Stimulated activated CD8-positive, alpha-beta memory T cell treated with anti-CD3 and anti-CD28 coated beads, Interleukin-2, amount 100 ng/mL, for 1 hour (primary cell): ENCODE results near the gene TIMP2.
"Not testable (repeated sequence)": the region's sequence is repeated elsewhere in the genome, so short reads cannot be mapped to it uniquely, and the experiment has no call there.

Experiments used
- DNase-seq, 2 donors: peaks; one replicate each; pipeline ENCODE4 v3.0.0-alpha.2; 2020; ENCODE audit warnings: low read depth in 2 of 2

The TIMP2 gene

GRCh38 chr17:78870621-78871020 lies 54.6 kb downstream of the TIMP2 start:
- DNase-seq = no peak

DNA sequence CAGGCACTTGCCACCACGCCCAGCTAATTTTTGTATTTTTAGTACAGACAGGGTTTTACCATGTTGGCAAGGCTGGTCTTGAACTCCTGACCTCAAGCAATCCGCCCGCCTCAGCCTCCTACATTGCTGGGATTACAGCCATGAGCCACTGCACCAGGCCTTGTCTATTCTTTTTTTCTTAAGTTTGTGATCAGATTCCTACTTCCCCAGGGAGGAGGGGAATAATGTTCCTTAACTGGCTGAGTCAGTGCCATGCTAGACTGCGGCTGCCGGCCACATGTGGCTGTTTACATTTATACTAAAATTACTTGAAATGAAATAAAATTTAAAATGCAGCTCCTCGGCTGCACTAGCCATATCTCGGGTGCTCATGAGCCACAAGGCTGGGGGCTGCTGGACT lies 56.8 kb downstream of the TIMP2 start:
- DNase-seq = no peak

DNA sequence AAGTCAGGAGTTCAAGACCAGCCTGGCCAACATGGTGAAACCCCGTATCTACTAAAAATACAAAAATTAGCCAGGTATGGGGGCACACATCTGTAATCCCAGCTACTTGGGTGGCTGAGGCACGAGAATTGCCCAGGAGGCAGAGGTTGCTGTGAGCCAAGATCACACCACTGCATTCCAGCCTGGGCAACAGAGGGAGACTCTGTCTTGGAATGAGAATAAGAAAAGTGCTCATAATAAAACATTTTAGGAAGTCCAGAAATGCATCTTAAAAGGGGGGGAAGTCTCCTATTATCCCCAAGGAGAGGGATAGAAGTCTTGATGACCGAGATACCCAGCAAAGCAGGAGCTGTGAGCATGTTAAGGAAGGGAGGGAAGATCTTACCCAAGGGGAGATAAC lies 58.1 kb downstream of the TIMP2 start:
- not testable (repeated sequence) for DNase-seq

GRCh38 chr17:78865682-78866390 lies 59.4 kb downstream of the TIMP2 start:
- peak; percentile 28 to 48 for DNase-seq

- DNase-seq = no peak
Measured at GRCh38 chr17:78864117-78864516, 61.1 kb downstream of the TIMP2 start.

DNA sequence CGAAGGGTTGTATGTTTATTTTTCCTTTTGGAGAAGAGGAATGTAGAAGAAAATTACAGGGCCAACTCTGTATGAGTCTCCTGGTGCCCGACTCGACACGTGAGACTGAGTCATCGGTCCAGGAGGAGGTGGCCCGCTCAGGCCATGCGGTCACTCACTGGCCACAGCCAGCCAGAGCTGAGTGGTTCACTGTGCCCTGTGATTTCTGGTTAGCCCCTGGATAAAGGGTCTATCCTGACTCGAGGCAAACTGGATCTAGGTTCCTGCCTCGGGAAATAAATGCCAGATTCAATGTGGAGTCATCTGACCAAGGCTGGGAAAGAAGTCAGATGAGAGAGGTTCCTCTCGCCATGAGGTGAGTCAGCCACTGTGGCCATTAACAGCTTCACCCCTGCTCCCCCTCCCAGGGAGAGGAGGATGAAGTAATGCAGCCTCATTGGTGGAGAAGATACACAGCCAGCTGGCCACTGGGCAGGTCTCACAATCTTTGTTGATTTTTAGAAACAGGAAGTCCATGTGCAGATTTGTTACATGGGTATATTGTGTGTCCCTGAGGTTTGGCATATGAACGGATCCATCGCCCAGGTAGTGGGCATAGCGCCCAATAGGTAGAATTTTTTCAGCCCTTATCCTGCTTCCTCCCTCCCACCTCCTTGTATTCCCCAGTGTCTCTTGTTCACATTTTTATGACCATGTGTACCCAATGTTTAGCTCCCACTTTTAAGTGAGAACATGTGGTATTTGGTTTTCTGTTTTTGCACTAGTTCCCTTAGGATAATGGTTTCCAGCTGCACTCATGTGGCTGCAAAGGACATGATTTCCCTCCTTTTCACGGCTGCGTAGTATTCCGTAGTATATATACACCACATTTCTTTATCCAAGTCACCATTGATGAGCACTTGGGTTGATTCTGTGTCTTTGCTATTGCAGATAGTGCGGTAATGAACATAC lies 62.8 kb downstream of the TIMP2 start:
- DNase-seq = no peak

DNA sequence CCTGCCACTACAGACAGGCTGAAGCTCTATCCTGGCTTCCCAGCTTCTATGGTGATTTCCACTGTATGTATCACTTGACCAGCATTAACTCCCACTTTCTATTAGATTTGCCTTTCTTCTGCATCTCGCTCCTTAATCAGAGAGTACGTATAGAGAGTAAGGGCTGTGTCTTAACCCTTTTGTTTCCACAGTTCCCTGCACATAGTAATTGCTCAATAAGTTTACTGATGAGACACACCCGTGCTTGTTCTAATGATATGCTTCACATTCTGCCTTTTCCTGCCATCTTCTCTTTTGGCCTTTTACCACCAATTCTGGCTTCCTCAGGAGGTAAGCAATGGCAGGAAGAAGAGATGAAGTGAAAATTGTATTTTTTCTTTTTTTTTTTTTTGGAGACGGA lies 64.0 kb downstream of the TIMP2 start:
- DNase-seq = no peak

GRCh38 chr17:78859051-78859450 lies 66.1 kb downstream of the TIMP2 start:
- DNase-seq = no peak

GRCh38 chr17:78857266-78857665 lies 67.9 kb downstream of the TIMP2 start:
- DNase-seq = no peak

- DNase-seq = no peak
Measured at GRCh38 chr17:78855561-78856165, 69.5 kb downstream of the TIMP2 start.

DNA sequence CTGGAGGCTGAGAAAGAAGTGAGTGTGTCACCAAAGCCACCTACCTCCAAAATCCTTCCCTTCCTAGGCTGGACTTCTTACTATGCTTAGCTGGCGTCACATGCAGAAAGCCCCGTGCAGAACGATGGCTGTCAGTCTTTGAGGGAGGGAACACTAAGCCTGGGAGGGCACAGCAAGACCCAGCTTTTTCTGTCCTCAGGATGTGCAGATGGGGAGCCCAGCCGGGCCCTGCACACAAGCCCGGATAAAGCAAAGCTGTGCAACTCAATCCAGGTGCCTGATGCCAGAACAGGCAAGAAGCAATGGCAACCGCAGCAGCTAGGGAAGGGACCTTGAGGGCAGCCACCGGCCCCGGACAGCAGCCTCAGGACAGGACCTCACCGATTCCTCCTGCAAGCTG lies 70.7 kb downstream of the TIMP2 start:
- no peak for DNase-seq

- no peak for DNase-seq
Measured at GRCh38 chr17:78853926-78854394, 71.2 kb downstream of the TIMP2 start.

GRCh38 chr17:78852709-78853121 lies 72.5 kb downstream of the TIMP2 start:
- DNase-seq = no peak

DNA sequence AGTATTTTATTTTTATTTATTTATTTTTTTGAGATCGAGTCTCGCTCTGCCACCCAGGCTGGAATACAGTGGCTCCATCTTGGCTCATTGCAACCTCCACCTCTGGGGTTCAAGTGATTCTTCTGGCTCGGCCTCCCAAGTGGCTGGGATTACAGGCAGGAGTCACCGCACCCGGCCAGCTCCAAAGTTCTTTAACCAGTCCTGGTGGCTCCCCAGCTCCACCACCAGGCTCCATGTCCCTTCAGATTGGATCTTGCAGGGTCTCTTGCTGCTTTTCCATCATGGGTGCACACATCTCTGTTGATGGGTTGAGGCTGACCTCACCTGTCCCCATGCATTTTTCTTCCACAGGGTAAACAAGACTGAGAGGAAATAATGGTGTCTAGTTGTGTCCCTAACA lies 76.2 kb downstream of the TIMP2 start:
- DNase-seq = no peak

GRCh38 chr17:78847052-78847451 lies 78.1 kb downstream of the TIMP2 start:
- no peak for DNase-seq

DNA sequence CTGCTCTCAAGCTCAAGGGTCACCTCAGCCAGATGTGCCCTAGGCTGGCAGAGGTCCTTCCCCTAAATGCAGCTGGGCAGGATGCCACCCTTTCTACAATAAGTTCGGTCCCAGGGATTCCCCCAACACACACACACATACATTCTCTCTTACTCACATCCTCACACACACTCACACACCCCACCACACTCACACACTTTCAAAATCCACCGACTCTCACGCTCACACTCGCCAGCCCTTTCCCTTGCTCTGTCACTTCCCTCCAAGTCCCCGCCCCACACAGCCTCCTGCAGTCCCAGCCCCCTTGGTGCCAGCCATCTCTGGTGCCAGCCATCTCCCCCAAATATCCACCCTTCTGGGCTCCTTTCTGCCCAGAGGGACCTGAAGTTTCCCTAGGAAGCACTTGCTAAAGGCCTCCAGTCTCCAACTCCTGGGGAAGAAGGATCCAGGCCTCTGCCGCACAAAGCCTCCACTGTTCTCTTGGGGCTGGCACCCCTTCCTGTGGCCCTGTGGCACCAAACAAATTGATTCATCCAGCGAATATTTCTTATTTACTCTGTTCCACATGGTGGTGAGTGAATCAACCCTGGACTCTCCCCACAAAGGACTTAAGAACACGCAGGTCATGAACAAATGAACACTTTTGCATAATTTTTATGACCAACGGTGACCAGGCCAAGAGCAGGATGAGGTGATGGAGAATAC lies 80.7 kb downstream of the TIMP2 start:
- no peak for DNase-seq

- peak; percentile 20 to 28 for DNase-seq
Measured at GRCh38 chr17:78842881-78843565, 82.2 kb downstream of the TIMP2 start.

DNA sequence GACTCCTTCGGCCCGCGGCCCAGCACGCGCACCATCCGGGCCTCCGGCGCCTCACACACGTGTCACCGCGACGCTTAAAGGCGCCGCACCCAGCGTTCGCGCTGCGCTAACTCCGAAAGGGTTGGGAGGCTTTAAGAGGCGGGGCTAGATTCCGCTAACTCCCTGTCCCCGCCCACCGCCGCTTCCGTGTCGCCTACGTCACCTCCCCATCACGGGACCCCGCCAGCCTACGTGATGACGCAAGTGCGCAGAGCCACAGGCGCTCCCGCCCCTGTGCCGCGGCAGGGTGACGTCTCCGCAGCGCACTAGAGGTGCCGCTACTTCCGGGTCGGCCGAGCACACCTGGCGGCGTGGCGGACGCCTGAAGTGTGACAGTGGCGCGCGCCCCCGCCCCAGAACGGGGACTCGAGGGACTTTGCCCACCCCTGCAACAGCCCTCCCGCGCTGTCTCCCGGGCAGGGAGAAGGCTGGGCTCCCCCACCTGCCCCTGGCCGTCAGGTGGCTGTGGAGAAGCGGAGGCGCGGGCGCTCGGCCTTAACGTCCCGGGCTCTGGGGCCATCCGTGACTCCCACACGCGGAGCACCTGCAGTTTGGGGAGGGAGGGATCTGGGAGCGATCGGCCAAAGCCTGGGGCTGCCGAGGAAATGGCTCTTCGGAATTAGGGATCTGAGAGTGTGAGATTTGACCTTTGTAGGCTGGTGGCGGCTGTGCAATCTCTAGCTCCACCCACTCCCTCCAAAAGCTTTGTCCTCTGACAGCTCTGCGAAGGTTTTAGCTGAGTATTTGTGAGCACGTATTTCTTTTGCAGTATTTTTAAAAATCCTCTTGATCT lies 84.2 kb downstream of the TIMP2 start, which contains the start of gene USP36:
Gene USP36, minus strand, starts transcription at position 35 of the 832 bp plus-strand sequence. CDS start 4,451 bp downstream, outside the sequence.
- DNase-seq = peak; percentile 100

DNA sequence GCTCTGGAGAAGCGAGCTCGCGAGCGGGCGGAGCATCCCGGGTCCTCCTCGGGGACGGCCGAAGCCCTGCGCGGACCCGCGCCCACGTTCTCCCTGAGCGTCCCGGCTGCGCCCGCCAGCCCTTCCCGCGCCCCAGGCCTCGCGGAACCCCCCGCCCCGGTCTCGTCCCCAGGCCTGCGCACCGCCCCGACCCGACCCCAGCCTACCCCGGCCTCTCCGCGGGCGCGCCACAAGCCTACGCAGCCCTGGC lies 84.7 kb downstream of the TIMP2 start:
- no peak for DNase-seq

GRCh38 chr17:78839762-78840529 lies 85.2 kb downstream of the TIMP2 start:
- DNase-seq = peak in 1 of 2 donors; percentile 7
